IMR-90 (cell line): ENCODE measurements around the gene RAPGEF3. TPM values are rescaled to one million over a fixed set of nuclear protein-coding genes. Genes with fewer than 3 reads are reported as not detected.

Experiments
- ATAC-seq: fragments of 200-7000 bp; cut with Tn5 transposase; 2 replicates; pipeline ENCODE4 v1.9.1; 2020; ENCODE audit warnings: low read depth, mild to moderate bottlenecking, moderate library complexity
- BruUV-seq: library from RNA; stranded (reverse); fragments of 400-500 nt; replicated peaks from 2 replicates; lab custom pipeline; 2021; lab: Mats Ljungman, UMichigan
- CTCF ChIA-PET: fragments of 300-600 bp; formaldehyde crosslinking; extraction: SDS; loops from one replicate; lab custom pipeline; 2021; ENCODE audit warnings: antibody characterized with exemption; lab: Yijun Ruan, JAX
- POLR2A ChIA-PET: fragments of 300-600 bp; sonication (Branson Sonifier 250); formaldehyde crosslinking; loops from one replicate; lab custom pipeline; 2022; ENCODE audit warnings: antibody characterized with exemption; ENCODE audit not compliant: unreplicated experiment; lab: Charles Lee
- DNase-seq: peaks from one replicate; pipeline ENCODE4 v3.0.0; 2013
- H2AFZ ChIP-seq: replicated peaks from 2 replicates; pipeline ENCODE3; 2013; ENCODE audit warnings: low read length, mild to moderate bottlenecking; ENCODE audit not compliant: poor library complexity
- H2AK5ac ChIP-seq: 2 replicates; pipeline ENCODE4 v1.6.1; 2013; ENCODE audit warnings: low read depth, low read length, inconsistent platforms
- H2AK9ac ChIP-seq: replicated peaks from 2 replicates; pipeline ENCODE3; 2013; ENCODE audit warnings: mild to moderate bottlenecking, low read depth, low read length, moderate library complexity; ENCODE audit not compliant: poor library complexity
- H2BK120ac ChIP-seq: 2 replicates; pipeline ENCODE4 v1.6.1; 2013; ENCODE audit warnings: low read depth, low read length, inconsistent platforms
- H2BK15ac ChIP-seq: 3 replicates; pipeline ENCODE4 v1.6.1; 2013; ENCODE audit warnings: low read depth, low read length, inconsistent platforms
- H2BK20ac ChIP-seq: 2 replicates; pipeline ENCODE4 v1.6.1; 2013; ENCODE audit warnings: low read depth, mild to moderate bottlenecking, inconsistent platforms, low read length, moderate library complexity
- H2BK5ac ChIP-seq: 2 replicates; pipeline ENCODE4 v1.6.1; 2013; ENCODE audit warnings: mild to moderate bottlenecking, low read depth, low read length, inconsistent platforms; ENCODE audit not compliant: poor library complexity, severe bottlenecking
- H3K14ac ChIP-seq: replicated peaks from 2 replicates; pipeline ENCODE4 v1.6.1; 2013; ENCODE audit warnings: low read depth, low read length, inconsistent platforms
- H3K18ac ChIP-seq: 2 replicates; pipeline ENCODE4 v1.6.1; 2013; ENCODE audit warnings: low read depth, low read length, control low read depth
- H3K23ac ChIP-seq: 2 replicates; pipeline ENCODE4 v1.6.1; 2013; ENCODE audit warnings: low read depth, low read length, inconsistent platforms
- H3K27ac ChIP-seq: 2 replicates; pipeline ENCODE4 v1.5.1; 2013; ENCODE audit warnings: mild to moderate bottlenecking, control low read depth, low read length; ENCODE audit not compliant: insufficient read depth
- H3K27me3 ChIP-seq: 2 replicates; pipeline ENCODE4 v1.6.1; 2013; ENCODE audit warnings: low read length; ENCODE audit not compliant: control insufficient read depth, insufficient read depth
- H3K36me3 ChIP-seq: 2 replicates; pipeline ENCODE4 v1.6.1; 2013; ENCODE audit warnings: low read length, mixed read lengths; ENCODE audit not compliant: control insufficient read depth, insufficient read depth
- H3K4ac ChIP-seq: 2 replicates; pipeline ENCODE4 v1.6.1; 2013; ENCODE audit warnings: low read depth, low read length, inconsistent platforms
- H3K4me1 ChIP-seq: 2 replicates; pipeline ENCODE4 v1.6.1; 2013; ENCODE audit warnings: low read length, mixed read lengths; ENCODE audit not compliant: control insufficient read depth, insufficient read depth
- H3K4me2 ChIP-seq: 2 replicates; pipeline ENCODE4 v1.6.1; 2013; ENCODE audit warnings: low read depth, mild to moderate bottlenecking, control low read depth, low read length, moderate library complexity
- H3K4me3 ChIP-seq: 2 replicates; pipeline ENCODE4 v1.5.1; 2013; ENCODE audit warnings: low read depth, mild to moderate bottlenecking, control low read depth, low read length, moderate library complexity; ENCODE audit not compliant: insufficient read depth
- H3K56ac ChIP-seq: 2 replicates; pipeline ENCODE4 v1.6.1; 2013; ENCODE audit warnings: low read length, inconsistent platforms; ENCODE audit not compliant: insufficient read depth; ENCODE audit errors: extremely low read depth
- H3K79me1 ChIP-seq, 2 experiments: 2 replicates each; pipeline ENCODE4 v1.6.1; 2013; ENCODE audit warnings: low read length in 2 of 2, inconsistent platforms in 1 of 2, low read depth in 1 of 2
- H3K9ac ChIP-seq: 2 replicates; pipeline ENCODE4 v1.6.1; 2013; ENCODE audit warnings: low read depth, low read length, control low read depth
- H3K9me1 ChIP-seq: 2 replicates; pipeline ENCODE4 v1.6.1; 2013; ENCODE audit warnings: low read length, inconsistent platforms; ENCODE audit not compliant: insufficient read depth
- H3K9me3 ChIP-seq: 2 replicates; pipeline ENCODE4 v1.6.1; 2013; ENCODE audit warnings: low read length; ENCODE audit not compliant: control insufficient read depth, insufficient read depth
- H4K20me1 ChIP-seq: 2 replicates; pipeline ENCODE4 v1.6.1; 2013; ENCODE audit warnings: low read length, inconsistent platforms; ENCODE audit not compliant: insufficient read depth
- H4K5ac ChIP-seq: 2 replicates; pipeline ENCODE4 v1.6.1; 2013; ENCODE audit warnings: mild to moderate bottlenecking, low read depth, low read length, control low read depth
- H4K8ac ChIP-seq, 2 experiments: 2 replicates each; pipeline ENCODE4 v1.6.1; 2013; ENCODE audit warnings: low read depth in 2 of 2, low read length in 2 of 2, control low read depth in 1 of 2, inconsistent platforms in 1 of 2
- H4K91ac ChIP-seq: 2 replicates; pipeline ENCODE4 v1.6.1; 2013; ENCODE audit warnings: low read depth, low read length, inconsistent platforms; ENCODE audit not compliant: insufficient read depth
- CEBPB ChIP-seq: IDR thresholded peaks from 2 replicates; pipeline ENCODE4 v1.6.1; 2012; ENCODE audit warnings: low read depth, low read length, improper control_type of control experiment
- CTCF ChIP-seq: conservative IDR thresholded peaks from 2 replicates; pipeline ENCODE4 v1.5.1; 2012; ENCODE audit warnings: mild to moderate bottlenecking, low read depth, low read length, improper control_type of control experiment
- MAFK ChIP-seq: IDR thresholded peaks from 2 replicates; pipeline ENCODE4 v1.6.1; 2012; ENCODE audit warnings: low read depth, low read length, improper control_type of control experiment
- WGBS, 2 experiments: methylation state at CpG; one replicate each; pipeline versions ENCODE4 v1.1.5 to v1.1.7; 2013; ENCODE audit warnings: missing lambda C conversion rate in 2 of 2; ENCODE audit not compliant: insufficient read length in 1 of 2; ENCODE audit errors: extremely low coverage in 2 of 2; 5-methylcytosine and 5-hydroxymethylcytosine counted together
- dilution Hi-C: fragments of 300-500 bp; cut with HindIII; formaldehyde crosslinking; loops from one replicate; pipeline ENCODE4 v1.14.3; 2018; ENCODE audit warnings: low sequenced_read_pairs; ENCODE audit not compliant: unreplicated experiment
- in situ Hi-C: fragments of 300-500 bp; cut with MboI; formaldehyde crosslinking; loops from 3 replicates; pipeline ENCODE4 v1.14.3; 2019; ENCODE audit warnings: low sequenced_read_pairs, inconsistent platforms, mixed read lengths
- intact Hi-C: fragments of 100-400 bp; cut with micrococcal nuclease; formaldehyde crosslinking; loops from 2 replicates; pipeline ENCODE4 v1.10.0; 2022
- polyA plus RNA-seq, 3 experiments: library from polyadenylated mRNA; depleted of rRNA; stranded (reverse); fragments of >200 nt; gene quantifications; 2 replicates each; pipeline ENCODE4 v1.2.3, GENCODE V29; 2012; ENCODE audit warnings: low replicate concordance in 1 of 3
- total RNA-seq: library from RNA; depleted of rRNA; stranded (reverse); fragments of >200 nt; gene quantifications from 2 replicates; pipeline ENCODE4 v1.2.3, GENCODE V29; 2012

Gene RAPGEF3
- total and polyA plus RNA-seq, 2 of the 4 experiments (the other 2 are of a cell fraction), result 1.3 to 2.0 TPM

GRCh38 chr12:47768323-47768811 lies 9.7 kb upstream of the RAPGEF3 start:
- H3K23ac ChIP-seq, result no peak overlapping the region
- DNase-seq (peak; percentile 25), ATAC-seq (peak; percentile 22; the same call in 1 of the 2 replicates)
- H3K9me1 ChIP-seq, result no peaks in the 10 kb centered on the region
- ChIA-PET POLR2A (no interaction called here), CTCF (interaction anchor here (0.8 to 3.7 kb wide), 6 partner anchors 9 to 69 kb away, joined by 3 to 19 read pairs (median 7); partner anchors contain the start of gene RAPGEF3)
- peak overlapping the region; percentile 45; the same call in 1 of the 2 replicates for H2BK120ac ChIP-seq
- no peaks in the 10 kb centered on the region for H3K36me3 ChIP-seq
- H4K91ac ChIP-seq, result no peak overlapping the region
- 0 out of 2 replicates have a peak overlapping the region, but pooled peaks have one; percentile 9 for H3K18ac ChIP-seq
- no peaks in the 10 kb centered on the region for H3K9me3 ChIP-seq
- H3K4me1 ChIP-seq, result peaks cover 7% of the 10 kb centered on the region
- TF ChIP-seq MAFK, result no peak
- TF ChIP-seq CTCF, result no peak
- no peak for TF ChIP-seq CEBPB
- no TSS peak for BruUV-seq
- H2BK5ac ChIP-seq, result no peak overlapping the region
- H3K4me2 ChIP-seq, result peak overlapping the region; percentile 18; the same call in 1 of the 2 replicates
- H2BK20ac ChIP-seq, result peak overlapping the region; percentile 27; the same call in 1 of the 2 replicates
- H3K27ac ChIP-seq, result no peak overlapping the region
- no peak overlapping the region for H3K4me3 ChIP-seq
- no peaks in the 10 kb centered on the region for H4K20me1 ChIP-seq
- H3K9ac ChIP-seq, result no peak overlapping the region
- intact Hi-C loops (no loop called here), in situ Hi-C loops (no loop called here), dilution Hi-C loops (no loop called here)
- 0 out of 2 replicates have a peak overlapping the region, but pooled peaks have one; percentile 49 for H3K14ac ChIP-seq
- WGBS, 2 experiments, result 0% methylated on average over 1 of the region's 2 CpGs; no CpG with 5 or more reads in 1 of the 2 experiments
- no peak overlapping the region for H2AK5ac ChIP-seq
- no peak overlapping the region for H2BK15ac ChIP-seq
- H4K8ac ChIP-seq, result no peak overlapping the region
- H2AK9ac ChIP-seq, result no peak overlapping the region
- no peak overlapping the region for H3K56ac ChIP-seq
- H3K27me3 ChIP-seq, result no peaks in the 10 kb centered on the region
- H4K5ac ChIP-seq, result no peak overlapping the region
- H2AFZ ChIP-seq, result no peak overlapping the region
- H3K4ac ChIP-seq, result peak overlapping the region; percentile 44
- no peaks in the 10 kb centered on the region for H3K79me1 ChIP-seq
